ENCODE data around the gene USH1C. TPM values are rescaled to one million over a fixed set of nuclear protein-coding genes. Genes with fewer than 3 reads are reported as not detected.

The USH1C gene
- total RNA-seq, 2 donors from 2014 or later, result not detected

- Histone ChIP-seq H3K4me3 (no peak overlapping the region), H3K4me1 (replicated peaks) (no peaks in the 10 kb centered on the region), H3K27me3 (replicated peaks; ENCODE audit: insufficient read depth) (no peaks in the 10 kb centered on the region), H3K36me3 (no peaks in the 10 kb centered on the region), H3K9me3 (no peaks in the 10 kb centered on the region), H3K27ac (no peak overlapping the region)
- intact Hi-C loops (cut with DNase I), result no loop called here
- DNase-seq (ENCODE audit: low spot score), result no peak
- WGBS, result 93% methylated on average over 2 of the region's 2 CpGs
- TF ChIP-seq POLR2A (IDR thresholded peaks at IDR 0.05) (no peak), CTCF (IDR thresholded peaks at IDR 0.05) (no peak), POLR2AphosphoS5 (IDR thresholded peaks at IDR 0.05) (no peak)
These were observed 100.1 kb downstream of the USH1C start for GRCh38 chr11:17443926-17444690.

Other genes starting within 250 kb of the USH1C start
- gene NCR3LG1, start 192.6 kb downstream of the USH1C start, total RNA-seq, result 1 to 10 TPM in 1 of 2 donors, under 1 TPM in 1; 0.41 to 5.9 TPM
- gene KCNJ11, start 155.8 kb downstream of the USH1C start, total RNA-seq, result 10 to 100 TPM in 1 of 2 donors, 1 to 10 TPM in 1; 5.5 to 10.3 TPM
- gene ABCC8, start 67.6 kb downstream of the USH1C start, total RNA-seq, result 10 to 100 TPM in 1 of 2 donors, 1 to 10 TPM in 1; 5.7 to 10.2 TPM
- gene OTOG, start 2.8 kb upstream of the USH1C start, total RNA-seq, result under 1 TPM in 1 of 2 donors, not detected in 1; 0.34 TPM
- under 1 TPM in 1 of 2 donors, not detected in 1; 0.28 TPM for gene MYOD1, start 175.2 kb upstream of the USH1C start, total RNA-seq
- gene KCNC1, start 190.4 kb upstream of the USH1C start, total RNA-seq, result 1 to 10 TPM in 1 of 2 donors, not detected in 1; 3.0 TPM

Data from prostate gland (tissue), 2 donors.